GM19238 (cell line): ENCODE results near the gene ARHGAP15.
"Not testable (repeated sequence)": the region's sequence is repeated elsewhere in the genome, so short reads cannot be mapped to it uniquely, and the experiment has no call there.

Experiments used
- DNase-seq: peaks from one replicate; pipeline ENCODE4 v3.0.0; 2011; ENCODE audit warnings: low spot score; ENCODE audit not compliant: insufficient read length

Gene ARHGAP15

GRCh38 chr2:143128681-143129580 lies at the start of gene ARHGAP15:
ARHGAP15 (plus strand) TSS chr2:143129419.
- DNase-seq, result peak; percentile 22

GRCh38 chr2:143081616-143082015 lies 47.6 kb upstream of the ARHGAP15 start:
- no peak for DNase-seq

- no peak for DNase-seq
These were observed 45.6 kb upstream of the ARHGAP15 start for GRCh38 chr2:143083636-143084035.

GRCh38 chr2:143084462-143084861 lies 44.8 kb upstream of the ARHGAP15 start:
- DNase-seq, result no peak

- DNase-seq, result no peak
These were observed 44.0 kb upstream of the ARHGAP15 start for GRCh38 chr2:143085125-143085784.

- DNase-seq, result no peak
These were observed 42.2 kb upstream of the ARHGAP15 start for GRCh38 chr2:143087033-143087432.

- DNase-seq, result no peak
These were observed 40.8 kb upstream of the ARHGAP15 start for GRCh38 chr2:143088388-143088787.

GRCh38 chr2:143089520-143089919 lies 39.7 kb upstream of the ARHGAP15 start:
- not testable (repeated sequence) for DNase-seq

- DNase-seq, result no peak
These were observed 18.3 kb upstream of the ARHGAP15 start for GRCh38 chr2:143110758-143111428.

- no peak for DNase-seq
These were observed 12.0 kb upstream of the ARHGAP15 start for GRCh38 chr2:143117225-143117624.

- DNase-seq, result no peak
These were observed 8.1 kb upstream of the ARHGAP15 start for GRCh38 chr2:143121079-143121478.

GRCh38 chr2:143121957-143122356 lies 7.3 kb upstream of the ARHGAP15 start:
- DNase-seq, result no peak

GRCh38 chr2:143123911-143124310 lies 5.3 kb upstream of the ARHGAP15 start:
- no peak for DNase-seq

GRCh38 chr2:143124445-143124844 lies 4.8 kb upstream of the ARHGAP15 start:
- DNase-seq, result no peak

GRCh38 chr2:143125717-143126116 lies 3.5 kb upstream of the ARHGAP15 start:
- DNase-seq, result no peak

GRCh38 chr2:143132355-143132754 lies 3.1 kb downstream of the ARHGAP15 start:
- DNase-seq, result no peak

- no peak for DNase-seq
These were observed 4.6 kb downstream of the ARHGAP15 start for GRCh38 chr2:143133783-143134182.

- no peak for DNase-seq
These were observed 9.1 kb downstream of the ARHGAP15 start for GRCh38 chr2:143138292-143138691.

GRCh38 chr2:143139835-143140393 lies 10.7 kb downstream of the ARHGAP15 start:
- no peak for DNase-seq

- no peak for DNase-seq
These were observed 11.8 kb downstream of the ARHGAP15 start for GRCh38 chr2:143140864-143141661.

- no peak for DNase-seq
These were observed 13.4 kb downstream of the ARHGAP15 start for GRCh38 chr2:143142598-143142997.
